Measurements from ENCODE around the gene SKAP1.
"Not testable (repeated sequence)": the region's sequence is repeated elsewhere in the genome, so short reads cannot be mapped to it uniquely, and the experiment has no call there.

Gene SKAP1

GRCh38 chr17:48422060-48422459, 8.0 kb downstream of the SKAP1 start:
- not testable (repeated sequence) for H3K9me3 ChIP-seq (replicated peaks in 1 of 2; ENCODE audit: control insufficient read depth in 2 of 2, insufficient read depth in 1 of 2, low read depth in 1 of 2, low read length in 2 of 2); H3K79me1 ChIP-seq (ENCODE audit: low read depth, low read length); H3K14ac ChIP-seq (ENCODE audit: low read length); H3K18ac ChIP-seq (ENCODE audit: low read length); H2BK5ac ChIP-seq (ENCODE audit: low read length); H4K91ac ChIP-seq (ENCODE audit: low read depth, low read length, poor library complexity); H3K23ac ChIP-seq (ENCODE audit: low read depth, low read length, poor library complexity); H3K4me1 ChIP-seq (ENCODE audit: control insufficient read depth in 2 of 2, insufficient read depth in 1 of 2, low read depth in 1 of 2, low read length in 2 of 2); H2AK5ac ChIP-seq (ENCODE audit: low read depth, low read length); H2BK120ac ChIP-seq (ENCODE audit: low read depth, low read length); H2AFZ ChIP-seq (ENCODE audit: low read length); H3K4me2 ChIP-seq (ENCODE audit: insufficient read depth, low read length, poor library complexity, severe bottlenecking); H2BK12ac ChIP-seq (ENCODE audit: low read length); H3K27ac ChIP-seq (replicated peaks; ENCODE audit: low read length); H3K9ac ChIP-seq (ENCODE audit: low read depth, low read length, poor library complexity); DNase-seq (ENCODE audit: low spot score); H3K4ac ChIP-seq (ENCODE audit: low read length); H4K8ac ChIP-seq (ENCODE audit: low read depth, low read length); H3K4me3 ChIP-seq (ENCODE audit: low read length in 2 of 2); H3K36me3 ChIP-seq (replicated peaks in 1 of 2; ENCODE audit: control insufficient read depth in 2 of 2, insufficient read depth in 2 of 2, low read length in 2 of 2); H3K27me3 ChIP-seq (ENCODE audit: control insufficient read depth in 3 of 3, insufficient read depth in 3 of 3, low read depth in 1 of 3, low read length in 3 of 3); H2BK15ac ChIP-seq (ENCODE audit: low read length)
- no CpG with 5 or more reads among the region's 3 CpGs for WGBS, 2 donors (ENCODE audit: extremely low coverage in 2 of 2, insufficient read length in 2 of 2, insufficient replicate concordance in 1 of 2)

- WGBS, 2 donors (ENCODE audit: extremely low coverage in 2 of 2, insufficient read length in 2 of 2, insufficient replicate concordance in 1 of 2), result no CpG with 5 or more reads among the region's 4 CpGs
- Histone ChIP-seq H2AFZ (ENCODE audit: low read length) (no peak overlapping the region), H3K18ac (ENCODE audit: low read length) (no peak overlapping the region), H2AK5ac (ENCODE audit: low read depth, low read length) (no peak overlapping the region), H3K27ac (replicated peaks; ENCODE audit: low read length) (no peak overlapping the region), H3K4me3 (ENCODE audit: low read length in 2 of 2) (peak overlapping the region in 1 of 2 donors; percentile 9), H3K27me3 (ENCODE audit: control insufficient read depth in 3 of 3, insufficient read depth in 3 of 3, low read depth in 1 of 3, low read length in 3 of 3) (peaks cover 0 to 4% (median 0%) of the 10 kb centered on the region in 3 experiments), H3K23ac (ENCODE audit: low read depth, low read length, poor library complexity) (no peak overlapping the region), H2BK5ac (ENCODE audit: low read length) (no peak overlapping the region), H4K8ac (ENCODE audit: low read depth, low read length) (no peak overlapping the region), H3K9ac (ENCODE audit: low read depth, low read length, poor library complexity) (no peak overlapping the region), H3K36me3 (replicated peaks in 1 of 2; ENCODE audit: control insufficient read depth in 2 of 2, insufficient read depth in 2 of 2, low read length in 2 of 2) (no peaks in the 10 kb centered on the region), H3K14ac (ENCODE audit: low read length) (no peak overlapping the region), H2BK15ac (ENCODE audit: low read length) (no peak overlapping the region), H3K9me3 (replicated peaks in 1 of 2; ENCODE audit: control insufficient read depth in 2 of 2, insufficient read depth in 1 of 2, low read depth in 1 of 2, low read length in 2 of 2) (no peaks in the 10 kb centered on the region), H3K4me1 (ENCODE audit: control insufficient read depth in 2 of 2, insufficient read depth in 1 of 2, low read depth in 1 of 2, low read length in 2 of 2) (no peaks in the 10 kb centered on the region), H4K91ac (ENCODE audit: low read depth, low read length, poor library complexity) (no peak overlapping the region), H3K79me1 (ENCODE audit: low read depth, low read length) (no peaks in the 10 kb centered on the region), H2BK120ac (ENCODE audit: low read depth, low read length) (no peak overlapping the region), H2BK12ac (ENCODE audit: low read length) (no peak overlapping the region), H3K4ac (ENCODE audit: low read length) (no peak overlapping the region), H3K4me2 (ENCODE audit: insufficient read depth, low read length, poor library complexity, severe bottlenecking) (no peak overlapping the region)
- no peak for DNase-seq (ENCODE audit: low spot score)
These were observed 9.2 kb downstream of the SKAP1 start for GRCh38 chr17:48420823-48421222.

- H2BK15ac ChIP-seq (ENCODE audit: low read length), result no peak overlapping the region
- H3K14ac ChIP-seq (ENCODE audit: low read length), result no peak overlapping the region
- no peak overlapping the region for H3K4me2 ChIP-seq (ENCODE audit: insufficient read depth, low read length, poor library complexity, severe bottlenecking)
- H2BK120ac ChIP-seq (ENCODE audit: low read depth, low read length), result no peak overlapping the region
- H4K8ac ChIP-seq (ENCODE audit: low read depth, low read length), result no peak overlapping the region
- no peak overlapping the region for H3K18ac ChIP-seq (ENCODE audit: low read length)
- H3K27me3 ChIP-seq (ENCODE audit: control insufficient read depth in 3 of 3, insufficient read depth in 3 of 3, low read depth in 1 of 3, low read length in 3 of 3), result peaks cover 0 to 14% (median 0%) of the 10 kb centered on the region in 3 experiments
- no peaks in the 10 kb centered on the region for H3K4me1 ChIP-seq (ENCODE audit: control insufficient read depth in 2 of 2, insufficient read depth in 1 of 2, low read depth in 1 of 2, low read length in 2 of 2)
- no peak overlapping the region for H3K27ac ChIP-seq (replicated peaks; ENCODE audit: low read length)
- no peak overlapping the region for H3K4me3 ChIP-seq (ENCODE audit: low read length in 2 of 2)
- H4K91ac ChIP-seq (ENCODE audit: low read depth, low read length, poor library complexity), result no peak overlapping the region
- H2AFZ ChIP-seq (ENCODE audit: low read length), result no peak overlapping the region
- H3K4ac ChIP-seq (ENCODE audit: low read length), result no peak overlapping the region
- no peaks in the 10 kb centered on the region for H3K9me3 ChIP-seq (replicated peaks in 1 of 2; ENCODE audit: control insufficient read depth in 2 of 2, insufficient read depth in 1 of 2, low read depth in 1 of 2, low read length in 2 of 2)
- H3K9ac ChIP-seq (ENCODE audit: low read depth, low read length, poor library complexity), result no peak overlapping the region
- H3K23ac ChIP-seq (ENCODE audit: low read depth, low read length, poor library complexity), result no peak overlapping the region
- H2BK5ac ChIP-seq (ENCODE audit: low read length), result no peak overlapping the region
- no peaks in the 10 kb centered on the region for H3K36me3 ChIP-seq (replicated peaks in 1 of 2; ENCODE audit: control insufficient read depth in 2 of 2, insufficient read depth in 2 of 2, low read length in 2 of 2)
- WGBS, 2 donors (ENCODE audit: extremely low coverage in 2 of 2, insufficient read length in 2 of 2, insufficient replicate concordance in 1 of 2), result no CpG with 5 or more reads among the region's 3 CpGs
- no peak overlapping the region for H2BK12ac ChIP-seq (ENCODE audit: low read length)
- H2AK5ac ChIP-seq (ENCODE audit: low read depth, low read length), result no peak overlapping the region
- no peak for DNase-seq (ENCODE audit: low spot score)
- no peaks in the 10 kb centered on the region for H3K79me1 ChIP-seq (ENCODE audit: low read depth, low read length)
These were observed 13.0 kb downstream of the SKAP1 start for GRCh38 chr17:48416971-48417370.

- Histone ChIP-seq H3K9me3 (replicated peaks in 1 of 2; ENCODE audit: control insufficient read depth in 2 of 2, insufficient read depth in 1 of 2, low read depth in 1 of 2, low read length in 2 of 2) (no peaks in the 10 kb centered on the region), H3K4me3 (ENCODE audit: low read length in 2 of 2) (no peak overlapping the region), H3K9ac (ENCODE audit: low read depth, low read length, poor library complexity) (no peak overlapping the region), H3K4me2 (ENCODE audit: insufficient read depth, low read length, poor library complexity, severe bottlenecking) (no peak overlapping the region), H2AK5ac (ENCODE audit: low read depth, low read length) (no peak overlapping the region), H4K8ac (ENCODE audit: low read depth, low read length) (no peak overlapping the region), H3K27me3 (ENCODE audit: control insufficient read depth in 3 of 3, insufficient read depth in 3 of 3, low read depth in 1 of 3, low read length in 3 of 3) (peaks cover 0 to 14% (median 0%) of the 10 kb centered on the region in 3 experiments), H2BK12ac (ENCODE audit: low read length) (no peak overlapping the region), H2BK15ac (ENCODE audit: low read length) (no peak overlapping the region), H4K91ac (ENCODE audit: low read depth, low read length, poor library complexity) (no peak overlapping the region), H3K79me1 (ENCODE audit: low read depth, low read length) (no peaks in the 10 kb centered on the region), H3K36me3 (replicated peaks in 1 of 2; ENCODE audit: control insufficient read depth in 2 of 2, insufficient read depth in 2 of 2, low read length in 2 of 2) (no peaks in the 10 kb centered on the region), H3K18ac (ENCODE audit: low read length) (no peak overlapping the region), H3K27ac (replicated peaks; ENCODE audit: low read length) (no peak overlapping the region), H2AFZ (ENCODE audit: low read length) (no peak overlapping the region), H3K14ac (ENCODE audit: low read length) (no peak overlapping the region), H3K4me1 (ENCODE audit: control insufficient read depth in 2 of 2, insufficient read depth in 1 of 2, low read depth in 1 of 2, low read length in 2 of 2) (no peaks in the 10 kb centered on the region), H2BK120ac (ENCODE audit: low read depth, low read length) (no peak overlapping the region), H3K23ac (ENCODE audit: low read depth, low read length, poor library complexity) (no peak overlapping the region), H2BK5ac (ENCODE audit: low read length) (no peak overlapping the region), H3K4ac (ENCODE audit: low read length) (no peak overlapping the region)
- DNase-seq (ENCODE audit: low spot score), result no peak
- WGBS, 2 donors (ENCODE audit: extremely low coverage in 2 of 2, insufficient read length in 2 of 2, insufficient replicate concordance in 1 of 2), result no CpG with 5 or more reads among the region's 5 CpGs
These were observed 16.2 kb downstream of the SKAP1 start for GRCh38 chr17:48413613-48414405.
